DMS79 (cell line): ENCODE data around the gene TBC1D2B.

Source experiments
- DNase-seq: peaks from one replicate; lab custom pipeline; 2025; lab: John Stamatoyannopoulos, UW

TBC1D2B gene

DNA sequence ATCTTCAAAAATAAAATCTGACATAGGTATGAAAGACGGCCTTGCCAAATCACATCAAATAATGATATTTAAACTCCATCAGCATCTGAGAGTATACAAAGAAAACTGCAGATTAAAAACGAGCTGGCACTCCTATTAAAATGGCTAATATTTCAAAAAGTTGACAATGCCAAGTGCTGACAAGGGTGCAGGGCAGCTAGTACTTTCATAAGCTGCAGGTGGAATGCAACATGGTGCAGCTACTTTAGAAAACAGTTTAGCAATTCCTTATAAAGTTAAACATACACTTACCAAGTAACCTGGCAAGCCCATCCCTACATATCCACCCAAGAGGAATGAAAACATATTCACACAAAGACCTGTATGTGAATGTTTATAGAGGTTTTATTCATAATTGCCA lies 23.0 kb downstream of the TBC1D2B start:
- DNase-seq = no peak

DNA sequence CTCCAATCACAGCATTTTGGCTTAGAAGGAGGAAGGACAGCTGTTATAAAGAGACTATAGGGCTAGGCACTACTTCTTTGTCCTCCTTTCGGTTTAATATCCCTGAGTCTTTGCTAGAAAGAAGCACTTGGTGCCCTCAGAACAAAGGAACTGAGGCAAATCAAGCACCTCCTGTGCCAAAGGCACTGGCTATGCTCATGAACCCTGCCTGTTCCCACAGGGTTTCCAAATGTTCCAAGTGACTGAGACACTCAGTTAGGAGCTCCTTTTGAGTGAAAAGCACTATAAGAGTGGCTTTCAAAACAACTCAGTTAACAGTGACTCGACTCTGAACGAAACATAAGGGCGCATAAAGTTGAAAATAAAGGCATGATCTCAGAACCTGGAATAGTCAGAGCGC lies 25.0 kb downstream of the TBC1D2B start:
- no peak for DNase-seq

DNA sequence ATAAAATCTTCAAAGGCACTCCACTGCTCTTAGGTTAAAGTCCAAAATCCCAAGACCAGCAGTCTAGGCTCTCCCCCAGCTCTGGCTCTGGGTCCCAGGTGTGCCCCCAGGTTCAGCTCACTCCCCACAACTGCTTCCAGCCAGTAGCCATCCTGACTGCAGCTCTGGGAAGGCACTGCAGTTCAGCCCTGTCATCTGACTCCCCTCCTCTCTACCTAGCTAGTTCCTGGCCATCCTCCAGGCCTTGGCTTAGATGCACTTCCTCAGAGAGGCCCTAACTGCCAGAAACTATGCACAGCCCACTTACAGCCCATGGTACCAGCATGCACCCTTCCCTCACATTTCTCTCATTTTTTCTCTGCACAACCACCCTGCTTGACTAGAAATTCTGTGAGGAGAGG lies 25.5 kb downstream of the TBC1D2B start:
- DNase-seq = no peak

- DNase-seq = no peak
Observed at GRCh38 chr15:78051596-78051995, 25.9 kb downstream of the TBC1D2B start.

GRCh38 chr15:78050826-78051225 lies 26.7 kb downstream of the TBC1D2B start:
- no peak for DNase-seq

DNA sequence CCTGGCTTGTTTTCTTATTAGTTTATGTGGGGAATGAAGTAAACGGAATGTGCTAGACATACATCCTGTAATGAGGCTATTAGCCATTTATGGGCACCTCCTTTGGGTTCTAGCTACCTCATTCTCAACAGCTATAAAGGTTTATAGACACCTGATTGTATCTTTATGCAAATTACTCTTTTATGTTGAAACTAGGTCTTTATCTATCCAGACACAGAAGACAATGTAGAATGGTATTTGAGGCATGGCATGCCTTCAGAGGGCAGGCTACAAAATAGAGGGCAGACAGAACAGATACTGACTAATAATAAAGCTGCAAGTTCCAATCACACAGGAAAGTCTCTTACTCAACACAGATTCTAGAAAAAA lies 27.1 kb downstream of the TBC1D2B start:
- no peak for DNase-seq

DNA sequence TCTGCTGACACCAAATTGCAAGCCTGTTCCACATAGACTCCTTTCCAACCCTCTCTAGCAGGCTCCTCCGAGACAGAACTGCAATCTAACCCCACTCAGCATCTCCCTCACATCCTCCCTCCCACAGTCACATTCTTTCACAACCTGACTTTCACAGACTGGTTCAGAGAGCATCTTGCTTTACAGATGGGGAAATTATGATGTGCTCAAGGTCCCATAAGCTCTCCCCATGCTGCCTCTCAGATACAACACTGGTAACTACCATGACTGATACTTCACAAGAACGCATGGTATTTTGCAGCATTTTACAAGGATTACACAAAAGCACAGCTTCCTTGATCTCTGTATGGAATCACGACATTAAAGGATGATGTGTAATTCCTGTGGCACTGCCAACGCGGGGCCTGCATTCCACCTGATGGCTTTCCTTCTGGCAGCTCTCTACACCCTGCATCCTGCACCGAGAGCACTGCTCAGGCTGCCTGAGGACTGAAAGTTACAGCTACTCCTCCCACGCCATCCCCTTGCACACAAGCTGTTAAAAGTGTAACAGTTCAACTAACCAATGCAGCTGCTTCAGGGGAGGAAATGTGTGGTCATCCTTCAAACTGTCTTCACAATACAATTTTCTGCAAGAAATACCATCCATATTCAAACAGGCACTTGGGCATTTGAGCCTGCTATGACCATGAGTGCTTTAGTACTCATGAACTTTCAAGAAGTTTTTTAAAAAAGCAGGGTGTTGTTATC lies 27.6 kb downstream of the TBC1D2B start:
- no peak for DNase-seq

- no peak for DNase-seq
Observed at GRCh38 chr15:78048628-78048920, 28.9 kb downstream of the TBC1D2B start.

DNA sequence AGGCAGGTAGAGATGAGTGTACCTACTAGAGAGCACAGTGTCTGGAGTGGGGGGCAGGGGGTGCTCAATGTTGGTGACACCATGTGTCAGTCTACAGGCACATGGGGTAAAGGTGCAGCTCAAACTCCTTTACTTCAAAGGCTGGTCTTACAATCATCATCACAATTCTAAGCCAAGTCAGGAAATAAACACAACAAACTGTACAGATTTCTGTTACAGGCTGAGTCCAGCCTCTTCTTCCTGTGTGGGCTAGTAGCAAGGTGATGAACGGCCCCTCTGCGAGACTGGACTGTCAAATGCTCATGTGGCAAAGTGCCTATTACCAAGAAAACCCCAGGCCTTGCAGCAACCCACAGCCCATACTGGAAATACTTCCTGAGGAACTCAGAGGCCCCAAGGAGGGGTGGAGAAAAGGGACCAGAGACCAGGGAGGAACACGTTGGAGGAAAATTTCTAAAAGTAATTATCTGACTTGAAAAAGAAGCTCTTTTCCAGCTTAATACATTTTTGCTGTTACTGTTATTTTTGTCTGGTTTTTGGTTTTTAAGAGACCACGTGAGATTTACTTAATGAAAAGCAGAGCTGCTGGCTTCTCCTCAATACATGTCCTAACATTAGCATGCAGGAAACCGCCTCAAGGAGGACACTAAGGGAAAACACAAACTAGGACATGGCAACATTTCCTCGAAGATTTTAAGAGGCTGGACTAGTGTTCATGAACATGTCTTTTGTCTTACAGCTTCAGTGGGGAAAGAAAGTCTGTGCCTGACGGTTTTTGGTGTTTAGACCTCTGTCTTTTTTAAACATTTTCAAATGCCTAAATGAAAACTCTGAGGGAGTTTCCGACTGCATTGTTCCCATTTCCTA lies 29.5 kb downstream of the TBC1D2B start:
- no peak for DNase-seq

GRCh38 chr15:78046796-78047341 lies 30.6 kb downstream of the TBC1D2B start:
- no peak for DNase-seq

DNA sequence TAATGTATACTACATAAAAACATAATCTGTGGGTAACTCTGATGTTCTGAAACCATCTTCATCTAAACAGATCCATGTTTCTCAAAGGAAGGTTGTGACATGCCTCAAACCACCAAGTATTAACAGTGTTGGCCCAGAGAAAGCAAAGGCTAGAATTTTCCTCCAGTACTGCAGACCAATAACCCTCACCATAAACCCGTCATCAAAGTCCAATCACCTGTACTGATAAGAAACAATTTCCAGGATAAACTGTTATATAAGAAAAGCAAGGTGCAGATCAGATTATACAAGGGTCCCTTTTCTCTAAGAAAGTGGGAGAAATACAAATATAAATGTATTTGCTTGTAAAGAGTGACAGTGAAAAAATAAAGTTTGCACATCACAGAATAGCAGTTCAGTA lies 32.3 kb downstream of the TBC1D2B start:
- DNase-seq = no peak

GRCh38 chr15:78044407-78045155 lies 32.9 kb downstream of the TBC1D2B start:
- DNase-seq = no peak

DNA sequence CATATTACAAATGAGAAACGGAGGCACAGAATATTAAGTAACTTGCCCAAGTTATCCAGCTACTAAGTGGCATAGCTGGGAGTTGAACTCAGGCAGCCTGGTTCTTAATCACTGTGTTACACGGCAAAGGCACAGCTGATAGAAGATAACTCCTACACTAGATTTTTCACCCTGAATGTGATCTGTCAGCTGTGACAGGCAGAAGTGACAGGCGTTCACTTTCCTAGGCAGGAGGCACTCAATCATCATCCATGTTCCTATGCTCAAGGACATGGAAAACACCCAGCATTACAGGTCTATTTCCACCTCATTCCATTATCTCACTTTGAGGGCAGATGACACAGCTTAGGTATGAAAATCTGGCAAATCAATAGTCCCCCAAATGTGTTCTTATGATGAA lies 35.6 kb downstream of the TBC1D2B start:
- no peak for DNase-seq

DNA sequence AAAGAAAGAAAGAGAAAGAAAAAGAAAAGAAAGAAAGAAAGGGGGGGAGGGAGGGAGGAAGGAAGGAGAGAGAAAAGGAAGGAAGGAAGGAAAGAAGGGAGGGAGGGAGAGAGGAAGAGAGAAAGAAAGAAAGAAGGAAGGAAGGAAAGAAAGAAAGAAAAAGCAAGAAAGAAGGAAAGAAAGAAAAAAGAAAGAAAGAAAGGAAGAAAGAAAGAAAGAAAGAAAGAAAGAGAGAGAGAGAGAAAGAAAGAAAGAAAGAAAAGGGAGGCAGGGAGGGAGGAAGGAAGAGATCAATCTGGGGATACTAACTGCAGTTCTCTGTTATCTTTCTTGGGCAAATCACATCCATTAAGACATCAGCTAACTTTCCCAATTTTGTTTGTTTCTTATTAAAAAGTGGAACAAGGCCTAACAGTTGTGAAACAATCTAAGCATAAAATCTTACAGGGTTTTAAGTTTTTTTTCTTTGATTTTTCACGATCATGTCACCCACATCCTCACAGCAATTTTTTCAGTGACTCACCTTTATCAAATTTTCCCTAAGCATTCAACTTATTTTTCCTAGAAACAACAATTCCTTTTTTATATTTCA lies 36.8 kb downstream of the TBC1D2B start:
- DNase-seq = no peak

DNA sequence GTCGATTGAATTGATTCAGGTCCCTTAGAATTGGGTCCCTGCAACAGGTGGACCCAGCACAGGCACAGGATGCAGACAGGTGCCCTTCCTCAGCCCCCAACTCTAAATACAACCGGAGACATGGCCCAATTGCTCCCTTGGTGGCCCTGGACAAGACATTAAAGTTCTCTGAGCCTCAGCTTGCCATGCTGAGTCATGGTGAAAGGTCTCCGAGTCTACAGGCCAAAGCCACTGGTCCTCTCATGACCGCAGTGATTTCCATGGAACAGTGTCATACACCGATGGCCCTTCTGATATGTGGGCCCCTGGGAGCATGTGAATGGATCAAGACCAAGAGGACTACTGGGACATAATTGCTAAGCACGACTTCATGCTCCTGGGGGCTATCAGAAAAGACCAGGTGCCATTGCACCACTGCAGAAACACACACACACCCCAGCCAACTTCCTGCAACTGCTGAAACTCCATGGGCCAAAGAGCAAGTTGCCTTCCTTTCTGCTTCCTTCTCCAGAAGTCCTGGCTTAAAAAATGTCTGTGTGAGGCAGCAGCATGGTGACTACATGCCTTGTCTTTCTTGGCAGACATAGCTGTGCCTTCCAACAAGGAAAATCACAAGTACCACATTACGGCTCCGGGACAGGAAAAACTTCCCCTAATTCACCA lies 38.8 kb downstream of the TBC1D2B start:
- no peak for DNase-seq

DNA sequence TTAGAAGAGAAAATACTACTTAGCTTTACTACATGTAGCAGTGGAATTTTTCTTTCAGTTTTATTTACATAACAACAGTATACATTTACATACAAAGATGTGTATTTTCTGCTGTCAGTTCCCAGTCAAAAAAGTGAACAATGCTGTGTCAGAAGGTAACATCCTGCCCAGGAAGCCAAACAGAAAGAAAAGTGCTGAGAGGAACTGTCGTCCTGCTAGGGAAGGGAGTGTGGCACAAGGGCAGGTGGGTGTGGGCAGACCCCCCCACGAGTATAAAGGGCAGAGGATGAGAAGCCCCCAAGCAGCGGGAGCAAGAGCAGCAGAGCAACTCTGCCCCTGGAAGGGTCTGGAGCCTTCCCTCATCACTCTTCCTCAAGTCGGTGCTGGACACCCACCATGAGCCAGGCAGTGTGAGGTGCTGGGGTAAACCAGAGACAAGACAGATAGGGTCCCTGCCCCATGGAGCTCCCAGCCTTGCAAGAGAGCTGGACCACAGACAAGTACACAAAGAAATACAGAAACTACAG lies 39.7 kb downstream of the TBC1D2B start:
- DNase-seq = no peak

DNA sequence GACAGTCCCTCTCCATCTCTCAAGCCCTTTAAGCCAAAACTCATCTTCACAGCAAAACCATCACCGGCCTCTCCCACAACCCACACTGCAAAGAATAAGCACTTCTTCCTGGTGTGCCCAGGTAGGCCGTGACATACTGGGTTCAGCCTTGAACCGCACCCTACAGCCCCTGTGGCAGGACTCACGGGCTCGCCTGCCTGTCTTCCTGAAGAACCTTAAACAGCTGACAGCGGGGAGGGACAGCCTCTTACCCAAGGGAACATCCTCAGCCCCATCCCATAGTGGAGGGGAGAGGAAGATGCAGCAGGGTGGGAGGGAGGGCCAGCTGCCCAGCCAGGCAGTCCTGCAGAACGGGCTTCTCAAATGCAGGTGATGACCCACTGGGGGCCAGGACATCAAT lies 40.2 kb downstream of the TBC1D2B start:
- no peak for DNase-seq

DNA sequence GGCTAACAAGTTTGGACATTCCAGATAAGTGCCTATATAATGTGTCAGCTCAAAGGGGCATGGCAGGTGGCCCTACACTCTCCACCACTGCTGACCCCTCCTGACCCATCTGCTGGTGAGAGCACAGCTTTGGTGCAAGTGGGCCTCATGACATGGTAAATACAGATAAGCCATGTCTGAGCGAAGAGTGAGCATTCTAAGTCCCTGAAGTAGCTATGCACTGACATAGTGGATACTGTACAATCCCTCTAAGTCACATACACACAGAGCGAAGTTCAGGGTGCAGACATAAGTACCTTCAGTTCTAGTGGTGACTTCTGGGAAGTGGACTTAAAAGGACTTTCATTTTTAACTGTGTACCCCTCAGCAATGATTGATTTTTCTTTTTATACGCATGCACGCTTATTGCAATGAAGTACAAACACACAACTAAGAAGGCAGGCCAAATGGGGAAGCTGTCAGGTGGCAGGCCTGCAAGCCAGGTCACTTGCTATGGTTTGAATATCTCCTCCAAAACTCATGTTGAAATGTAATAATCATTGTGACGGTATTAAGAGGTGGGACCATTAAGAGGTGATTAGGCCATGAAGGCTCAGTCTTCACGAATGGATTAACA lies 41.5 kb downstream of the TBC1D2B start:
- no peak for DNase-seq

DNA sequence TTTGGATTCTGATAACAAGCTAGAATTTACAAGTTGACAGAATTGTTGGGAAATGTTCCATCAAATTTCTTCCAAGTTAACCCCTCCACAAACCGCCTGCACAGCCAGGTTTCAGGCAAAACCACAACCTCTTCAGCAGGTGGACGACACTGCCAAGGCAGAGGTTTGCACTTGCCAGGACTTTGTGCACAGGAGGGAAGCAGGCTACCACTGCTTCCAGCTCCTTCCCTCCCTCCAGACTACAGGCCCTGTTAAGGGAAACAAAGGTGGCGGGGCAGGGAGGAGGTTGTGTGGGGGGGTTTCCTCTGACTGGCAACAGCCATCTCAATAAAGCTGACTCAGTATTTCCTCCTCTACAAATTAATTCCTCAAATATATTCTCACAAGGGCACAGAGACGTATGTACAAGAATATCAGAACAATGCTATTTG lies 42.2 kb downstream of the TBC1D2B start:
- no peak for DNase-seq

DNA sequence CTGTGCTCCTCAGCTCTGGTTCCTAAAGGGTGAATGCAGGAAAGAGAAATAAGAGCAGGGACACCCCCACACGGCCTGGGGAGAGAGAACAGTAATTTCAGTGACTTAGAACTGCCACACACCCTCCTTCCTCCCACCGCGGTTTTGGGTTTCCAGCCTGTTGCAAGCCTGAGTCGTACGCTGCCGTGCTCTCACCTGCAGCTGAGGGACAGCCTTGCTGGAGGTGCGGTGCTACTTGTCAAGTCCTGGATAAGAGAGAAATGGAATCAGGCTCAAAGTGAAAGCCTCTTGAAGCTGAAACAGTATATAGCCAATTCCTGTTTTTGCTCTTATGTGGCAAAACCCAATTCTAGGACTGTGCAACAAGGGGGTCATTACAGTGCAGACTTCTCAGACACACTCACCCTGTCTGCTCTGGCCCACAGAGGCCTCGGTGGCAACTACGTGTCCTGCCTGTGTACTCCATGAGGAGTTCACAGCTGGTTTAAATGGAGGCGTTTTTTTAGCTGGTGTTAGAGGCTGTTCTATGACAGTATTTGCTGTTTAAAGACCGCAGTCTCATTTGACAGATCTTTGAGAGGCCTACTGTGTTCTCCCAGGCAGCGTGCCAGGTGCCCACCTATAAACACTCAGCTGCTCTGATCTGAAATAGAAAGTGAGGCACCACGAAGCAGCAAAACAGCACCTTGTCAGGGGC lies 42.9 kb downstream of the TBC1D2B start:
- DNase-seq = no peak
